Activated CD4-positive, alpha-beta T cell treated with anti-CD3 and anti-CD28 coated beads for 1 hour (primary cell): ENCODE data around the gene TBC1D12.
"Not testable (repeated sequence)": the region's sequence is repeated elsewhere in the genome, so short reads cannot be mapped to it uniquely, and the experiment has no call there.

Experiments used
- DNase-seq: peaks from one replicate; pipeline ENCODE4 v3.0.0-alpha.2; 2020

The TBC1D12 gene

GRCh38 chr10:94461503-94461902 lies 59.2 kb downstream of the TBC1D12 start:
- DNase-seq, result no peak

- no peak for DNase-seq
Measured at GRCh38 chr10:94462130-94462529, 59.8 kb downstream of the TBC1D12 start.

GRCh38 chr10:94465684-94466083 lies 63.3 kb downstream of the TBC1D12 start:
- DNase-seq, result no peak

- DNase-seq, result no peak
Measured at GRCh38 chr10:94481410-94481809, 79.1 kb downstream of the TBC1D12 start.

- no peak for DNase-seq
Measured at GRCh38 chr10:94483970-94484369, 81.6 kb downstream of the TBC1D12 start.

GRCh38 chr10:94485094-94485493 lies 82.8 kb downstream of the TBC1D12 start:
- DNase-seq, result no peak

- no peak for DNase-seq
Measured at GRCh38 chr10:94487575-94487974, 85.2 kb downstream of the TBC1D12 start.

- no peak for DNase-seq
Measured at GRCh38 chr10:94489107-94489506, 86.8 kb downstream of the TBC1D12 start.

GRCh38 chr10:94489976-94490788 lies 87.8 kb downstream of the TBC1D12 start:
- no peak for DNase-seq

GRCh38 chr10:94490789-94491039 lies 88.4 kb downstream of the TBC1D12 start:
- no peak for DNase-seq

GRCh38 chr10:94493463-94493862 lies 91.1 kb downstream of the TBC1D12 start:
- no peak for DNase-seq

GRCh38 chr10:94496010-94496409 lies 93.7 kb downstream of the TBC1D12 start:
- no peak for DNase-seq

- no peak for DNase-seq
Measured at GRCh38 chr10:94496646-94497045, 94.3 kb downstream of the TBC1D12 start.

GRCh38 chr10:94500063-94500462 lies 97.7 kb downstream of the TBC1D12 start:
- DNase-seq, result no peak

GRCh38 chr10:94521276-94522250 lies 119.2 kb downstream of the TBC1D12 start:
- DNase-seq, result no peak

- DNase-seq, result no peak
Measured at GRCh38 chr10:94524146-94524545, 121.8 kb downstream of the TBC1D12 start.

- no peak for DNase-seq
Measured at GRCh38 chr10:94524711-94525110, 122.4 kb downstream of the TBC1D12 start.

- DNase-seq, result not testable (repeated sequence)
Measured at GRCh38 chr10:94531550-94531949, 129.2 kb downstream of the TBC1D12 start.

- no peak for DNase-seq
Measured at GRCh38 chr10:94533027-94533426, 130.7 kb downstream of the TBC1D12 start.

- not testable (repeated sequence) for DNase-seq
Measured at GRCh38 chr10:94542282-94542681, 139.9 kb downstream of the TBC1D12 start.

GRCh38 chr10:94545391-94546048 lies 143.2 kb downstream of the TBC1D12 start, which contains the start of gene HELLS:
HELLS (plus strand) TSS chr10:94545788; CDS start chr10:94545922, 134 bp downstream.
- DNase-seq, result peak; percentile 57

GRCh38 chr10:94546049-94546900 lies 143.9 kb downstream of the TBC1D12 start:
- DNase-seq, result no peak

GRCh38 chr10:94546901-94547185 lies 144.5 kb downstream of the TBC1D12 start:
- DNase-seq, result no peak
